ENCODE data around the gene USP49. TPM values are rescaled to one million over a fixed set of nuclear protein-coding genes. Genes with fewer than 3 reads are reported as not detected.

The USP49 gene
- total and polyA plus RNA-seq, 2 of the 4 experiments (the other 2 are of a cell fraction), result 1.4 to 2.1 TPM

- no peaks in the 10 kb centered on the region for H3K36me3 ChIP-seq (ENCODE audit: control insufficient read depth, insufficient read depth, low read length)
- DNase-seq (no peak), ATAC-seq (ENCODE audit: low read depth) (no peak)
- H2BK20ac ChIP-seq (ENCODE audit: low read depth, low read length), result peak overlapping the region; percentile 93
- no TSS peak for BruUV-seq (replicated peaks)
- peaks cover 8% of the 10 kb centered on the region; the same call in 1 of the 2 replicates for H3K9me1 ChIP-seq (ENCODE audit: insufficient read depth, low read length)
- H3K56ac ChIP-seq (ENCODE audit: extremely low read depth, insufficient read depth, low read length), result no peak overlapping the region
- no peak overlapping the region for H4K5ac ChIP-seq (ENCODE audit: low read depth, low read length)
- no peak overlapping the region for H3K9ac ChIP-seq (ENCODE audit: low read depth, low read length)
- peak overlapping the region; percentile 74 for H4K91ac ChIP-seq (ENCODE audit: insufficient read depth, low read depth, low read length)
- H2AFZ ChIP-seq (replicated peaks; ENCODE audit: low read length, poor library complexity), result no peak overlapping the region
- H3K27ac ChIP-seq (ENCODE audit: insufficient read depth, low read length), result no peak overlapping the region
- ChIA-PET CTCF (interaction anchor here (1.3 kb wide), 1 partner anchor 31 kb away, joined by 3 read pairs; no protein-coding TSS in a partner anchor), POLR2A (ENCODE audit: unreplicated experiment) (no interaction called here)
- intact Hi-C loops (cut with micrococcal nuclease) (no loop called here), in situ Hi-C loops (cut with MboI; ENCODE audit: low sequenced_read_pairs) (no loop called here), dilution Hi-C loops (cut with HindIII; ENCODE audit: low sequenced_read_pairs, unreplicated experiment) (no loop called here)
- no peak overlapping the region for H3K4me2 ChIP-seq (ENCODE audit: low read depth, low read length)
- peaks cover 0 to 6% of the 10 kb centered on the region in 2 experiments; a peak in 1 of 4 replicates for H3K79me1 ChIP-seq (ENCODE audit: low read depth in 1 of 2, low read length in 2 of 2)
- peak overlapping the region; percentile 81 for H2BK5ac ChIP-seq (ENCODE audit: low read depth, low read length, poor library complexity, severe bottlenecking)
- H3K9me3 ChIP-seq (ENCODE audit: control insufficient read depth, insufficient read depth, low read length), result no peaks in the 10 kb centered on the region
- TF ChIP-seq CEBPB (IDR thresholded peaks at IDR 0.05; ENCODE audit: low read depth, low read length), result peak; percentile 63
- no peak for TF ChIP-seq POLR2A (IDR thresholded peaks at IDR 0.05; ENCODE audit: low read depth, low read length)
- no peak for TF ChIP-seq USF2 (IDR thresholded peaks at IDR 0.05; ENCODE audit: low read depth, low read length)
- no peak for TF ChIP-seq BHLHE40 (IDR thresholded peaks at IDR 0.05; ENCODE audit: low read depth, low read length)
- TF ChIP-seq RAD21 (IDR thresholded peaks at IDR 0.05; ENCODE audit: low read length), result no peak
- no peak for TF ChIP-seq MAZ (IDR thresholded peaks at IDR 0.05; ENCODE audit: borderline replicate concordance, low read depth, low read length)
- H4K8ac ChIP-seq (ENCODE audit: low read depth in 2 of 2, low read length in 2 of 2), result peak overlapping the region; percentile 49 to 59; a peak in 3 of 4 replicates
- peak overlapping the region; percentile 93 for H2BK120ac ChIP-seq (ENCODE audit: low read depth, low read length)
- no peak overlapping the region for H2AK9ac ChIP-seq (replicated peaks; ENCODE audit: low read depth, low read length, poor library complexity)
- H2AK5ac ChIP-seq (ENCODE audit: low read depth, low read length), result peak overlapping the region; percentile 44; the same call in 1 of the 2 replicates
- WGBS, 2 experiments (ENCODE audit: extremely low coverage in 2 of 2, insufficient read length in 1 of 2), result no CpG with 5 or more reads among the region's 2 CpGs
- peak overlapping the region; percentile 80; the same call in 1 of the 2 replicates for H3K18ac ChIP-seq (ENCODE audit: low read depth, low read length)
- H2BK15ac ChIP-seq (ENCODE audit: low read depth, low read length), result peak overlapping the region; percentile 5; the same call in 1 of the 3 replicates
- peaks cover 3% of the 10 kb centered on the region; the same call in 1 of the 2 replicates for H4K20me1 ChIP-seq (ENCODE audit: insufficient read depth, low read length)
- peaks cover 5% of the 10 kb centered on the region; the same call in 1 of the 2 replicates for H3K4me1 ChIP-seq (ENCODE audit: control insufficient read depth, insufficient read depth, low read length)
- H3K27me3 ChIP-seq (ENCODE audit: control insufficient read depth, insufficient read depth, low read length), result no peaks in the 10 kb centered on the region
- H3K4ac ChIP-seq (ENCODE audit: low read depth, low read length), result peak overlapping the region; percentile 92
- no peak overlapping the region; the same call in 1 of the 2 replicates for H3K14ac ChIP-seq (replicated peaks; ENCODE audit: low read depth, low read length)
- H3K23ac ChIP-seq (ENCODE audit: low read depth, low read length), result peak overlapping the region; percentile 4; the same call in 1 of the 2 replicates
- no peak overlapping the region for H3K4me3 ChIP-seq (ENCODE audit: insufficient read depth, low read depth, low read length)
These were observed 18.0 kb downstream of the USP49 start for GRCh38 chr6:41877051-41877680.

All from IMR-90 (cell line).